ENCODE results near the gene ZNF507. TPM values are rescaled to one million over a fixed set of nuclear protein-coding genes. Genes with fewer than 3 reads are reported as not detected.

Gene ZNF507
- total and polyA plus RNA-seq, 2 of the 8 experiments (the other 6 are each of a cell fraction or from before 2014, with no cell fraction given), result 8.6 to 28.8 TPM

DNA sequence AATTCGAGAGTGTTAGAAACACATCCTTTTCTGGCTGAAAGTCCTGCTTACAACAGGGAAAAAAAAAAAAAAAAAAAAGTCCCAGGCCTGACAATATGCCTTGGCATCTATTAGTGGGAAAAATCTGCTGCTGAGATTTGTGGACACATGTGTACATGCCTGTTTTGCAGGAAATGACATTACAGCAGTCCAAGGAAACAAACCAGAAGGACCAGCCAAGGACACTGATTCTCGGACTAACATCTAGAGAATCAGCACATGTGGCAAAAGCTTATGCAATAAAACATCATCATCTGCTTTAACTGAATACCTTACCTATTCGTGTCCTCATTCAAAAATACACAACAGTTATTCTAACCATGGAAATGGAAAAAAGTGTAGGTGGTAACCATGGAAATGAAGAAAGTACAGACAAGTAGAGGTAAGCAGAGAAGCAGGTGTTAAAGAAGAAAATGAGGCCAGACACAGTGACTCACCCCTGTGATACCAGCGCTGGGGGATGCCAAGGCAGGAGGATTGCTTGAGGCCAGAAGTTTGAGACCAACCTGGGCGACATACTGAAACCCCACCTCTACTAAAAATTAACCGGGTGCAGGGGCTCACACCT, 50.7 kb downstream of the ZNF507 start:
- ChIA-PET POLR2A (ENCODE audit: partially characterized antibody) (interaction anchor here (1.1 kb wide), 1 partner anchor 79 kb away, joined by 3 read pairs; no protein-coding TSS in a partner anchor), CTCF (ENCODE audit: partially characterized antibody) (interaction anchor here (1.0 kb wide), 1 partner anchor 55 kb away, joined by 4 read pairs; no protein-coding TSS in a partner anchor)
- Histone ChIP-seq H4K5ac (ENCODE audit: insufficient read length, low read depth, low read length) (no peak overlapping the region), H3K27ac (ENCODE audit: low read depth, low read length) (no peak overlapping the region), H3K4me3 (ENCODE audit: extremely low read depth in 1 of 4, insufficient read depth in 2 of 4, low read depth in 3 of 4, low read length in 4 of 4) (no peak overlapping the region), H4K8ac (ENCODE audit: extremely low read depth, insufficient read depth, low read length) (no peak overlapping the region), H3K4ac (replicated peaks; ENCODE audit: insufficient read length, low read depth, low read length) (no peak overlapping the region), H2BK120ac (replicated peaks; ENCODE audit: low read depth, low read length) (no peak overlapping the region), H3K4me2 (ENCODE audit: insufficient read depth in 1 of 2, low read depth in 2 of 2, low read length in 2 of 2) (no peak overlapping the region), H3K23me2 (ENCODE audit: low read depth, low read length) (no peaks in the 10 kb centered on the region), H3K9ac (replicated peaks in 1 of 4; ENCODE audit: extremely low read depth in 1 of 4, low read depth in 3 of 4, low read length in 3 of 4) (no peak overlapping the region), H3K56ac (replicated peaks; ENCODE audit: insufficient read length, low read depth, low read length) (no peak overlapping the region), H3K79me2 (ENCODE audit: control insufficient read depth in 1 of 2, insufficient read depth in 2 of 2, low read length in 2 of 2) (no peaks in the 10 kb centered on the region), H3K23ac (ENCODE audit: insufficient read length) (no peak overlapping the region), H3K36me3 (ENCODE audit: control insufficient read depth in 2 of 4, insufficient read depth in 4 of 4, low read length in 3 of 4) (no peaks in the 10 kb centered on the region; a peak in 1 of 8 replicates), H3K9me3 (ENCODE audit: insufficient read depth in 2 of 2, low read depth in 1 of 2, low read length in 1 of 2) (no peaks in the 10 kb centered on the region), H2AFZ (ENCODE audit: low read length) (no peak overlapping the region), H3K18ac (ENCODE audit: extremely low read depth, low read length) (no peak overlapping the region), H2AK5ac (ENCODE audit: low read depth, low read length) (no peak overlapping the region), H3K27me3 (replicated peaks in 1 of 4; ENCODE audit: control insufficient read depth in 3 of 4, extremely low read depth in 1 of 4, insufficient read depth in 3 of 4, low read length in 3 of 4) (no peaks in the 10 kb centered on the region), H2BK5ac (ENCODE audit: low read depth, low read length) (no peak overlapping the region), H4K20me1 (replicated peaks in 1 of 2; ENCODE audit: control insufficient read depth in 1 of 2, insufficient read depth in 2 of 2, low read length in 2 of 2) (no peaks in the 10 kb centered on the region), H4K91ac (replicated peaks; ENCODE audit: insufficient read length, low read length) (no peak overlapping the region), H3K14ac (ENCODE audit: insufficient read length) (no peak overlapping the region), H2BK12ac (ENCODE audit: low read depth, low read length) (no peak overlapping the region), H2BK20ac (ENCODE audit: low read length) (no peak overlapping the region), H2BK15ac (ENCODE audit: low read length) (no peak overlapping the region), H3K79me1 (ENCODE audit: low read depth, low read length) (no peaks in the 10 kb centered on the region), H3K4me1 (replicated peaks in 1 of 4; ENCODE audit: control insufficient read depth in 3 of 4, insufficient read depth in 4 of 4, low read length in 3 of 4) (no peaks in the 10 kb centered on the region)
- 85% methylated on average over 6 of the region's 6 CpGs; no CpG with 5 or more reads in 1 of the 2 experiments for WGBS, 2 experiments (ENCODE audit: extremely low coverage in 1 of 2, insufficient coverage in 1 of 2, insufficient read length in 1 of 2, insufficient replicate concordance in 2 of 2, low coverage in 1 of 2, low lambda C conversion rate in 2 of 2, missing lambda C conversion rate in 1 of 2)
- FAIRE-seq (no peak), DNase-seq (ENCODE audit: low read depth in 1 of 2, low spot score in 2 of 2) (no peak)
- no peak for TF ChIP-seq GTF2F1 (IDR thresholded peaks at IDR 0.05; ENCODE audit: borderline replicate concordance, low read depth, low read length)
- TF ChIP-seq, protein P1, sequence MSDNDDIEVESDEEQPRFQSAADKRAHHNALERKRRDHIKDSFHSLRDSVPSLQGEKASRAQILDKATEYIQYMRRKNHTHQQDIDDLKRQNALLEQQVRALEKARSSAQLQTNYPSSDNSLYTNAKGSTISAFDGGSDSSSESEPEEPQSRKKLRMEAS (IDR thresholded peaks at IDR 0.05), result no peak
- TF ChIP-seq, protein P2, sequence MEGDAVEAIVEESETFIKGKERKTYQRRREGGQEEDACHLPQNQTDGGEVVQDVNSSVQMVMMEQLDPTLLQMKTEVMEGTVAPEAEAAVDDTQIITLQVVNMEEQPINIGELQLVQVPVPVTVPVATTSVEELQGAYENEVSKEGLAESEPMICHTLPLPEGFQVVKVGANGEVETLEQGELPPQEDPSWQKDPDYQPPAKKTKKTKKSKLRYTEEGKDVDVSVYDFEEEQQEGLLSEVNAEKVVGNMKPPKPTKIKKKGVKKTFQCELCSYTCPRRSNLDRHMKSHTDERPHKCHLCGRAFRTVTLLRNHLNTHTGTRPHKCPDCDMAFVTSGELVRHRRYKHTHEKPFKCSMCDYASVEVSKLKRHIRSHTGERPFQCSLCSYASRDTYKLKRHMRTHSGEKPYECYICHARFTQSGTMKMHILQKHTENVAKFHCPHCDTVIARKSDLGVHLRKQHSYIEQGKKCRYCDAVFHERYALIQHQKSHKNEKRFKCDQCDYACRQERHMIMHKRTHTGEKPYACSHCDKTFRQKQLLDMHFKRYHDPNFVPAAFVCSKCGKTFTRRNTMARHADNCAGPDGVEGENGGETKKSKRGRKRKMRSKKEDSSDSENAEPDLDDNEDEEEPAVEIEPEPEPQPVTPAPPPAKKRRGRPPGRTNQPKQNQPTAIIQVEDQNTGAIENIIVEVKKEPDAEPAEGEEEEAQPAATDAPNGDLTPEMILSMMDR (IDR thresholded peaks at IDR 0.05; ENCODE audit: control extremely low read depth in 1 of 3, insufficient read depth in 1 of 3, low read depth in 1 of 3, low read length in 3 of 3), result no peak
- no peak for TF ChIP-seq HDAC2 (IDR thresholded peaks at IDR 0.05; ENCODE audit: borderline replicate concordance in 1 of 2, low read depth in 2 of 2, low read length in 2 of 2)
- TF ChIP-seq TAF1 (IDR thresholded peaks at IDR 0.05; ENCODE audit: low read depth, low read length), result no peak
- no peak for TF ChIP-seq RBBP5 (IDR thresholded peaks at IDR 0.05; ENCODE audit: borderline replicate concordance, low read depth, low read length)
- no peak for TF ChIP-seq GABPA (IDR thresholded peaks at IDR 0.05; ENCODE audit: borderline replicate concordance, insufficient read depth, low read length)
- TF ChIP-seq, protein P3, sequence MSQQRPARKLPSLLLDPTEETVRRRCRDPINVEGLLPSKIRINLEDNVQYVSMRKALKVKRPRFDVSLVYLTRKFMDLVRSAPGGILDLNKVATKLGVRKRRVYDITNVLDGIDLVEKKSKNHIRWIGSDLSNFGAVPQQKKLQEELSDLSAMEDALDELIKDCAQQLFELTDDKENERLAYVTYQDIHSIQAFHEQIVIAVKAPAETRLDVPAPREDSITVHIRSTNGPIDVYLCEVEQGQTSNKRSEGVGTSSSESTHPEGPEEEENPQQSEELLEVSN (IDR thresholded peaks at IDR 0.05), result no peak
- no peak for TF ChIP-seq SRF (IDR thresholded peaks at IDR 0.05; ENCODE audit: low read depth, low read length)
